ENCODE measurements around the gene TAF4.

Gene TAF4

GRCh38 chr20:62019881-62020492 is 45.7 kb downstream of the TAF4 start:
- Histone ChIP-seq H3K9me3 (ENCODE audit: insufficient read depth, low read length) (no peaks in the 10 kb centered on the region), H3K36me3 (ENCODE audit: low read length) (no peaks in the 10 kb centered on the region), H3K4me2 (ENCODE audit: low read depth, low read length, poor library complexity, severe bottlenecking) (no peak overlapping the region), H3K9ac (ENCODE audit: low read length) (no peak overlapping the region), H2AFZ (ENCODE audit: low read depth, low read length, severe bottlenecking) (no peak overlapping the region), H3K4me3 (ENCODE audit: insufficient read depth, low read length, poor library complexity, severe bottlenecking) (no peak overlapping the region), H3F3A (ENCODE audit: insufficient read depth) (no peaks in the 10 kb centered on the region), H3K27ac (ENCODE audit: low read depth, low read length) (no peak overlapping the region), H3K9me2 (replicated peaks; ENCODE audit: insufficient read depth, low read length) (no peaks in the 10 kb centered on the region), H3K79me2 (ENCODE audit: insufficient read depth, low read length) (peaks cover 66% of the 10 kb centered on the region), H3K27me3 (ENCODE audit: low read length) (no peaks in the 10 kb centered on the region), H4K20me1 (ENCODE audit: low read depth, low read length) (no peaks in the 10 kb centered on the region)
- TF ChIP-seq, protein P1, sequence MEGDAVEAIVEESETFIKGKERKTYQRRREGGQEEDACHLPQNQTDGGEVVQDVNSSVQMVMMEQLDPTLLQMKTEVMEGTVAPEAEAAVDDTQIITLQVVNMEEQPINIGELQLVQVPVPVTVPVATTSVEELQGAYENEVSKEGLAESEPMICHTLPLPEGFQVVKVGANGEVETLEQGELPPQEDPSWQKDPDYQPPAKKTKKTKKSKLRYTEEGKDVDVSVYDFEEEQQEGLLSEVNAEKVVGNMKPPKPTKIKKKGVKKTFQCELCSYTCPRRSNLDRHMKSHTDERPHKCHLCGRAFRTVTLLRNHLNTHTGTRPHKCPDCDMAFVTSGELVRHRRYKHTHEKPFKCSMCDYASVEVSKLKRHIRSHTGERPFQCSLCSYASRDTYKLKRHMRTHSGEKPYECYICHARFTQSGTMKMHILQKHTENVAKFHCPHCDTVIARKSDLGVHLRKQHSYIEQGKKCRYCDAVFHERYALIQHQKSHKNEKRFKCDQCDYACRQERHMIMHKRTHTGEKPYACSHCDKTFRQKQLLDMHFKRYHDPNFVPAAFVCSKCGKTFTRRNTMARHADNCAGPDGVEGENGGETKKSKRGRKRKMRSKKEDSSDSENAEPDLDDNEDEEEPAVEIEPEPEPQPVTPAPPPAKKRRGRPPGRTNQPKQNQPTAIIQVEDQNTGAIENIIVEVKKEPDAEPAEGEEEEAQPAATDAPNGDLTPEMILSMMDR (IDR thresholded peaks at IDR 0.05; ENCODE audit: insufficient read depth, low read length, poor library complexity, severe bottlenecking) = no peak
- no peak for TF ChIP-seq EZH2phosphoT487 (conservative IDR thresholded peaks at IDR 0.05; ENCODE audit: low read length)

GRCh38 chr20:62019144-62019805 is 46.4 kb downstream of the TAF4 start:
- Histone ChIP-seq H3K4me2 (ENCODE audit: low read depth, low read length, poor library complexity, severe bottlenecking) (no peak overlapping the region), H2AFZ (ENCODE audit: low read depth, low read length, severe bottlenecking) (no peak overlapping the region), H3K79me2 (ENCODE audit: insufficient read depth, low read length) (peaks cover 59% of the 10 kb centered on the region), H3F3A (ENCODE audit: insufficient read depth) (no peaks in the 10 kb centered on the region), H3K9me3 (ENCODE audit: insufficient read depth, low read length) (no peaks in the 10 kb centered on the region), H3K27ac (ENCODE audit: low read depth, low read length) (no peak overlapping the region), H3K4me3 (ENCODE audit: insufficient read depth, low read length, poor library complexity, severe bottlenecking) (no peak overlapping the region), H4K20me1 (ENCODE audit: low read depth, low read length) (no peaks in the 10 kb centered on the region), H3K9ac (ENCODE audit: low read length) (no peak overlapping the region), H3K36me3 (ENCODE audit: low read length) (no peaks in the 10 kb centered on the region), H3K27me3 (ENCODE audit: low read length) (no peaks in the 10 kb centered on the region), H3K9me2 (replicated peaks; ENCODE audit: insufficient read depth, low read length) (no peaks in the 10 kb centered on the region)
- TF ChIP-seq, protein P1 (IDR thresholded peaks at IDR 0.05; ENCODE audit: insufficient read depth, low read length, poor library complexity, severe bottlenecking) = no peak
- TF ChIP-seq EZH2phosphoT487 (conservative IDR thresholded peaks at IDR 0.05; ENCODE audit: low read length) = no peak

- TF ChIP-seq EZH2phosphoT487 (conservative IDR thresholded peaks at IDR 0.05; ENCODE audit: low read length) = no peak
- TF ChIP-seq, protein P1 (IDR thresholded peaks at IDR 0.05; ENCODE audit: insufficient read depth, low read length, poor library complexity, severe bottlenecking) = no peak
- Histone ChIP-seq H2AFZ (ENCODE audit: low read depth, low read length, severe bottlenecking) (no peak overlapping the region), H3K9ac (ENCODE audit: low read length) (no peak overlapping the region), H3K4me2 (ENCODE audit: low read depth, low read length, poor library complexity, severe bottlenecking) (no peak overlapping the region), H3K27ac (ENCODE audit: low read depth, low read length) (no peak overlapping the region), H3K9me2 (replicated peaks; ENCODE audit: insufficient read depth, low read length) (no peaks in the 10 kb centered on the region), H3K27me3 (ENCODE audit: low read length) (no peaks in the 10 kb centered on the region), H3F3A (ENCODE audit: insufficient read depth) (no peaks in the 10 kb centered on the region), H3K36me3 (ENCODE audit: low read length) (no peaks in the 10 kb centered on the region), H3K9me3 (ENCODE audit: insufficient read depth, low read length) (no peaks in the 10 kb centered on the region), H3K79me2 (ENCODE audit: insufficient read depth, low read length) (peaks cover 52% of the 10 kb centered on the region), H3K4me3 (ENCODE audit: insufficient read depth, low read length, poor library complexity, severe bottlenecking) (no peak overlapping the region), H4K20me1 (ENCODE audit: low read depth, low read length) (no peaks in the 10 kb centered on the region)
These were observed 47.1 kb downstream of the TAF4 start for GRCh38 chr20:62018437-62019143.
